C1 segment of cervical spinal cord (tissue), 14 donors: ENCODE results near the gene RAD51B.
"Not testable (repeated sequence)": the region's sequence is repeated elsewhere in the genome, so short reads cannot be mapped to it uniquely, and the experiment has no call there.

Experiments used
- DNase-seq, 14 donors: peaks; one replicate each; lab custom pipeline; 2025; lab: John Stamatoyannopoulos, UW

RAD51B gene

DNA sequence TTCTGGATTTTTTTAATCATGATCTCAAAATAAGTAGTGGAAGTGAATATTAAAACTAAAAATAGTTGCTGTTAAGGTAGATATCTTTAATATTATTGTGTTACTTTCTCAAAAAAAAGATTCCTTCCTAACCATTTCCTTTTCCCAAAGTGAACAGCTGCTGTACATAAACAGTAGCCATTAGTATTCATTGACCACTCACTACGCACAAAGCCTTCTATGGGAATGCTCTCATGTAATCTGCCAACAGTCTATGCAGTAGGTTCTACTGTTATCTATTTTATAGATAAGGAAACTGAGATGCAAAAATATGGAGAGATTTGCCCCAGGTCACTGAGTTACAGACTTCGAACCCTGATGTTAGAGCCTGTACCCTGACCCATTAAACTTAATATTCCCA is 941.2 kb downstream of the RAD51B start:
- no peak for DNase-seq

DNA sequence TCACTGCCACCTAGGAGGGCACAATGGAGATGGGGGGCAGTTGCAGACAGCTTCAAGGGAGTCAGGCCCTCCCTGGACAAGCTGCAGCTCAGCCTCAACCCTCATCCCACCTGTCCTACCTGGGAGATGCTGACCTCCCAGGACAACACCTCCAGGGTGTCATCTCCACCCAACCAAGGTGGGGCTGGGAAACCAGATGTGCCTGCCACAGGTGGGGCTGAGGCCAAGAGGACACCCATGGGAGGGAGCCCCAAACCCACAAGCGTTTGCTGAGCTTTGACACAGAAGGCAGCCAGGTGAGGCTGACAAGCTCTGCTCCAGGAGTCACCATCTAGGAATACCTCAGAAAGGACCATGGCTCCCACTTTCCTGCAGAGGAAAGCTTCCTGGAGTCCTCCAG is 941.8 kb downstream of the RAD51B start:
- no peak for DNase-seq

DNA sequence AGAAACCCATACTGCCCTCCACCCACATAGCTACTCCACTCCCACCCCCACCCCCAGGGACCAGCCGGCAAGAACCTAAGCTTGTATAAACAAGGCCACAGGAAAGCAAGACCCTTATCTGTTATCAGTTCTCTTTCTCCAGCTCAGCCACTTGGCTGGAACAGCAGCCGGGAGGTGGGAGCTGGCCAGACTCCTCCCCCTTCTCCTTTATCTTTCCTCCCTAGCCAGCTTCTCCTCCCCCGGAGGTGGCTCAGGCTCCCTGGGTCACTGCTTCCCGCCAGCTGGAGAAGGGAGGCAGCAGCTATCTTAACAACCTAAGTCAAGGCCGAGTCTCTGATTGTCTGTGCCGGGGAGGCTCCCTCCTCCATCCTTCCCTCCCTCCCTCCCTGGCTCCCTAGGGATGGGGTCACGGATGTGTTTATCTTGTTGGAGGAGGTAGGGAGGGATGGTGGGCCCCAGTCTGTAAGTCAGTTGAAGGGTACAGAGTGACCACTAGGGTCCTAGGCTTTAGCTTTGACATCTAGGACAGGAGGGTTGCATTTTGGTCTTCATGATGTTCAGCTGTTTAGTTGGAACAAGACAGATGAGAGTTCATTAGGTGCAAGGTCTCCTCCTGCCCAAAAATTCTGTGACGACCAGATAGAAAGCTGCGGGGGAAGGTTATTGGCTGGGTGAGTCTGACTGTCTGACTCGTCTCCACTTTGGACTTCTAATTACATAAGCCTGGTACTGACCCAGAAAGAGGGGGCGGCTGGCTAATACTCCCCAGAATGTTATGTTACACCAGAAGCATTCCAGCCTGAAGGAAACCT is 943.6 kb downstream of the RAD51B start:
- DNase-seq = no peak

DNA sequence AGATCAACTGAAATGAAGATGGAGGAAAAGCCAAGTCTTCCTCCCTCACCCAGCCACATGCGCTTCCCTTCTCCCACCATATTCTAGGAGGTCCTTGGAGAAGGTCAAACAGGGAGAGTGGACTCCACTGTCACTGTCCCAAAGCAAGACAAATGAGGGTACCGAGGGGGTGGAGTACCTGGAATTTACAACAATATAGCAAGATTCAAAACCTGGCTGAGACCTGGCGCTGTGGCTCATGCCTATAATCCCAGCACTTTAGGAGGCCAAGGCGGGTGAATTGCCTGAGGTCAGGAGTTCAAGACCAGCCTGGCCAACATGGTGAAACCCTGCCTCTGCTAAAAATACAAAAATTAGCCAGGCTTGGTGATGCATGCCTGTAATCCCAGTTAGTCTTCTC is 944.3 kb downstream of the RAD51B start:
- DNase-seq = not testable (repeated sequence)

DNA sequence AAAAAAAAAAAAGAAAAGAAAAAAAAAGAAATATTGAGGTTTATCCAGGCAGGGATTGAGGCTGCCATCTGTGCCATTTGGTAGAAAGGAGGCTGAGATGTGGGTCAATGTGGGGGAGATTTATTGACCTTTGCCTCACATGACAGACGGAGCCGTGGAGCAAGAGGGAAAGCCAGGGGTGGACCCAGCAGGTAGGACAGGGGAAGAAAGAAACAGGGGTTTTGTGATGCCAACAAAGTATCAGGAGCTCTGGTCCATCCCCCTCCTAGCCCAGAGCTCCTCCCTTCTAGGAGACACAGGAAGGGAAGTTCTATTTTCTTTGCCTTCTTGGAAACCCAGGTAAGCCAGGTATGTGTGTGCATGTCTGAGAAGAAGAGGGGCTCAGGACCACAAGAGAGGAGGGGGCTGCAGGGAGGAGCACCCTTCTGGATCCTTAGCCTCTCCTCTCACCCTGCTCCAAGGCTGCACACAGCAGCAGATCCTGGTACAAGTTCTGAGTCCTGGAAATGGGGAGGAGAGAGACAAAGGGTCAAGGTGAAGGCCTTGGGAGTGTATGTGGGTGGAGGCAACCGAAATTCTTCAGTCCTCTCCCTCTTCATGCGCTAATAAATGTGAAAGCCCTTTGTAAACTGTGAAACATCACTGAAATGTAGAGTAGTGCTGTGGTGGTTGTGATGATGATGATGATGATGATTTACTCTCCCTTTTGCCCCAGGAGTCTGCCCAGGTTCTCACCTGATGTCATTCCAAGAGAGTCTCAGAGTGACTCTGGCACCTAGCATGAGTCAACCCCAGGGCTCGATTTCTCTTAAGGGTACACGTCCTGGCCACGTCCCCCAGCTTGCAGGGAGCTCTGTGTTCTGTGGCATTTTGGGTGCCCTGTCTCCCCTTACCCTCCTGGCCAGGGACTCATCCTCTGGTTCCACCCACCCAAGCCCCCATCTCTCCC is 947.0 kb downstream of the RAD51B start:
- DNase-seq = no peak

DNA sequence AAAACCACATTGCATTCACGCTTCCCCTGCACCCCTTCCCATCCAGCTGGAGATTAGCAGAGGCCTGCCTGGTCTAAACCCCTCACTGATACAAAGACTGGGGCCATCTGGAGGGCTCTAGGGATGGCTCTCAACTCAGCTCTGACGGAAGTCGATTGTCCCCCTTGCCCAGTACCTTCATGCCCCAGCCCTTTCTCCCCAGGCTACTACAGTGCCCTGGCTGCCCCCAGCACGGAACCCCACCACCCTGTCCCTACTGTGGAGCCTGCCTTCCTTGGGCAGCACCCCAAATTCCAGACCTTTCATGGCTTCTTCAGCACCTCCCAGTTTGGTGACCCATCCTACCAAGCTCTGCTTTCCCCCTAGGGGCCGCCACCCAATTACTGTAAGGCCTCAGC is 947.7 kb downstream of the RAD51B start:
- DNase-seq = no peak

DNA sequence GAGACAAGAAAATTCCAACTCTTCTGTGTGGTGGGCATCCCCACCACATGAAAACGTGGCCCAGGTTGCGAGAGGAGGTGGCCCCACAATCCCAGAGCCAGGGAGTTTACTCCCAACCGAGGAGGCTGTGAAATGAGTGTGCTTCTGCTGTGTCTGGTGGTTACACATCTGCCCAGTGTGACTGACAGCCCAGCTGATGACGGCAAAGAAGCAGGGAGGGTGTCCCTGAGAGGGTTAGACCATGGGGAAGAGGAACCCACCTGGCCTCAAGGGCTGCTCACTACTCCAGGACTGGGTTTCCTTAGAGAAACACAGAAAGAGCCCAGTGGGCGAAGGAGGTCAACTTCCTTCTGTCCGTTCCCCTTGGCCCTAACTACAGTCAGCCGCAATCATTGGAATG is 948.7 kb downstream of the RAD51B start:
- no peak for DNase-seq

DNA sequence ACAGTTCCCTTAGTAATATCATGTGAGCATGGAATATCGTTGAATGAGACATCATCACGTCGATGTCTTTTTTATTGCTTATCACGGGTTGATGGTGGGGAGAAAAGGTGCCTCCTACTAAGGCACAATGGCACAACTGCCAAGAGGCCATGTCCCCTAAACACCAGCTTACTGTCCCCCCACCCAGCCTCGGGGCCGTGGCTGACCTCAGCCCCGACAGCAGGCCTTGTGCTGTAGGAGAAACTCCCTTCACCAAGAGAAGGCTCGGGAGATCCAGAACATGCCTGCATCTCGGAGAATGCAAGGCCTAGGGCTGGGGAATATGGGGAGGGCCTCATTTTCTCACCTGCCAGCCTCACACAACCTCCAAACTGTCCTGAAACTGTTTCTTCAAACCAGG is 950.5 kb downstream of the RAD51B start:
- no peak for DNase-seq

DNA sequence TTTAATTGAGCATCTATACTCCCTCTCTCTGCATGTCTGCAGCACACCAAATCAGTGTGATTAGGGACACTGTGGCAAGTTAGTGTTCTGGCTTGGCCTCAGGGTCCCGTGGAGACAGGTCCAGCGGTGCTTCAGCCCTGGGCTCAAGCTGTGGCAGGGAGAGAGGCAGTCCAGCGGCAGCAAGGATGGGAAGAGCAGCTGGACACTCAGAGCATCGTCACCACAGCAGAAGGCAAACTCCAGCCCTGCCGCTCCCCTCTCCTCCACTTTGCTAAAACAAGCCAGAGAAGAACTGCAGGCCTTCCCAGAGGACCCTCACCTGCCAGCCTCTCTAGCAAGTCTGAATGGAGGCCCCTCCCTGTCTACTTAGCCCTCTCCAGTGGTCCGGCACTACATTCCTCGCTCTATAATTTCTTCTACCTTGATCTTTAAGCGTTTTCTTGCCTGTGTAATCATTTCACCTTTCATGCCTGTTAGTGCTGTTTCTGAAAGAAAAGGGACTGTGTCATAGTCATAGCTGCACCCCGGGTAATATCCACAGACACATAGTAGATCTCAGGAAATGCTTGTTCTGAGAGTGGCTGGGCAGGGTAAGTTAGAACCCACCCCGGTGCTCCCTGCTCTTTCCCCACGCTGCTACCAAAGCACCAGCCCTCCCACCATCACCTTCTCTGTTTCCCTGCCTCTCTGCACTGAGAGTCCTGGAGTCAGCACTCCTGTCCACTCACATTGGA is 951.1 kb downstream of the RAD51B start:
- no peak for DNase-seq

DNA sequence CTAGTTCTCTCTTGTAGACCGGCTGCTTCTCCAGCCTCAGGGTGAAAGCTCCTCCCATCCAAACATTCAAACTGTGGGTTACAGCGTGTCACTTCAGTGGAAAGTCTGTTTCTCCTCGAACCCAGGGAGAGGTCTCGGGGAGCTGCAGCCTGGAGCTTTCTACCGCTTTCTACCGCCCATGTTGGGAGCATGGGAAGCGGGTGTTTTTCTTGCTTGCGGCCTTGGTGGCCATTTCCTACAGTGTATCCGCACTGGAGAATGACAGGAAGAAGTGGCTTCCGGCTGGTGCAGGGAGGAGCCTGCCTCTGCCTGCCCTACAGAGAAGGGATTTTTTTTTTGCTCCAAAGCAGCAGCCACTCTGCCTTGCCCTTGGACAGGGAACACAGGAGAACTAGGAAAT is 952.1 kb downstream of the RAD51B start:
- no peak for DNase-seq

DNA sequence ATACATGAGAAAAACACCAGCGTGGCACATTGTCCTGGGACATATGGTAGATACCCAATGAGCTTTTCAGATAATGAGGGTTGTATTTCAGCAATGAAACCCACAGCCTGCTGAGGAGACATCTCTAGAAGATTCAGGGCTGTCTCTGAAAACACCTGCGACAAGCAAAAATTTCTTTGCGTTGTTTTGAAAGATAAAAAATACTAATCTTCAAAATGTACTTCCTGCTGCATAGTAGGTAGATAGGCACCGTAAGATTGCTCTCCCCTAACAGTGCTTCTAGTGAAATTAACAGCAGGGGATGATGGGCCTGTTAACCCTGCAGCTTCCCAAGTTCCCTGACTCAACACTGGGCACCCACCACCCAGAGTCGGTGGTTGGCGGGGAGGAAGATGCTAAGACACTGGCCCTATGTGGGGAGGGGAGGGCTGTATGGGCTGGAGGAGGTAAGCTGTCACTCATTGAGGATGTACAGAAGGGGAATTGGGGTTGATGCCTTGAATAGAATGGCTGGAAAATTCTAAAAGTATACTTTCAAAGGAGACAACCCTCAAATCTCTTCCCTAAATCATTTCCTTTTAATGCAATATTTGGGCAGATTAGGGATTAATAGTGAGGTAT is 953.3 kb downstream of the RAD51B start:
- no peak for DNase-seq

DNA sequence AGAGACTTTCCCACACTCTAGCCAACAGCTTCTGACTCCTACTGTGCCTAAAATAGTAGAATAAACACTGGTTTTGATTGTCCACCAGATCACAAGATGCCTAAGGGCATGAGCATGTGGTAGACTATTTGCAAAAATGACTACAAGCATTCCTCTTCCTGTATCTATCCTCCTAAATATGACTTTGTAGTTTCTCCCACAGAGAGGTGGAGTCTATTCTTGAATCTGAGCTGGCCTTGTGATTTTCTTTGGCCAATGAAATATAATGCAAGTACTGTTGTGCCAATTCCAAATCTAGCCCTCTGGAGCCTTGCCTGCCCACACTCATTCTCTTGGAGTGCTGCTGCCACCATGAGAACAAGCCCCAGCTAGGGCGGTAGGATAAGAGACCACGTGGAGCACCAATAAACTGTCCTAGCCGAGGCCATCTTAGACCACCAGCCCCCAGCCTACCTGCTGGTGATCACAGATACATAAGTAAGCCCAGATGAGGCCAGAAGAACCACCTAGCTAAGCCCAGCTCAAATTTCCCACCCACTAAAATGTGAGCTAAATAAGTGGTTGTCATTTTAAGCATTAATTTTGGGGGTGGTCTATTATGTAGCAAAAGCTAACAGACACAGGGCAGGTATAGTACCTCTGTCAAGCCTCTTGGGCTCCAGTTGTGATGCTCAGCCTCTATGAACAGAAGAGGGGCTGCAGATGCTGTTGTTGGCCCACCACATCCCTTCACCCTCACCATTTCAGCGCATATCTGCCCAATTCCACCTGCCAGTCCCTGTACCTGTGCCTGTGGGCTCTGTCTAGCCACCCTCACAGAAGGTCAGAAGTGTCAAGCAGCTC is 955.4 kb downstream of the RAD51B start:
- DNase-seq = no peak

DNA sequence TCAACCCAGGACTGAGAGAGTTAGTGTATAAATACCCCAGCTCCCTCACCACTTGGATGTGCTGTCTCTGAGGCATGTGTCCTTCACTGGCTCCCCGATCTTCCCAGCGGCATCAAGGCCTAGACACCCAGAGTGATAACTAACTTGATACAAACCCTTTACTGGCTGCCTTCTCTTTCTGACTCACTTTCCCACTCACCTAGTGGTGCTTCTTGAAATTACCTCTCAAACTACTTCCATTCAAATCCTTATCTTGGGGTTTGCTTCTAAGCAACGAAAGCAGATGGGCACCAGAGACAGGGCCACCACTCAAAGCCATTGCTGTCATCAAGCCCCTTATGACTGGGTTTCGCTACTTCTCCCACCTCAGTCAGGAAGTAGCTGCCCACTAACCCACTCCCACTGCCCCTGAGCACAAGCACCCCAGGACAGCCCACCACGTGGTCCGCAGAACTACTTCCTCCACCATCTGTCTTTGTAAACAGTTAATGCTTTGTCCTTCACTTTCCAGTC is 956.1 kb downstream of the RAD51B start:
- no peak for DNase-seq

DNA sequence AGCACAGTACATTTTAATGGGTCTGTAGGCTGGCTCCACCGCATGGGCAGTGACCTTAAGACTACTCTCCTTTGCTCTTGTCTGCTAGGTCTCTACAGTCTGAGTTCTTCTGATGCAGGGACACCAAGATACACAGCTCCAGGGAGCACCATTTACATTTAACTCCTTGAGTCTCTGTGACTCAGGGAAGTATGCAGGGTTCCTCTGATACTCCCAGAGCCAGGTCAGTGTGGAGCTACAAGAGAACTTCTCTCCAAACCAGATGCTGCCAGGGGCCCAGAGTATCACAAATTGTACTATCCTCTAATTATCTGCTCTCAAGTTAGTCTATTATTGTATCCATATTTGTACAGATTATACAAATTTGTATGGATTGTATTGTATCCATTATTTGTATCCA is 958.1 kb downstream of the RAD51B start:
- no peak for DNase-seq
